GM18868 (cell line): ENCODE measurements around the gene ATP12A.

ENCODE experiments used
- ATAC-seq: cut with Tn5 transposase; IDR thresholded peaks from one replicate; pipeline ENCODE4 v1.9.1; 2021; ENCODE audit warnings: mild to moderate bottlenecking, moderate library complexity; ENCODE audit not compliant: unreplicated experiment

The ATP12A gene

GRCh38 chr13:24680258-24680920 is at the start of gene ATP12A:
TSS of gene ATP12A (plus strand) at chr13:24680408. CDS start at chr13:24680744, 336 bp downstream.
- ATAC-seq: no peak

GRCh38 chr13:24630851-24631620 is 49.2 kb upstream of the ATP12A start:
- ATAC-seq: no peak

GRCh38 chr13:24631922-24632321 is 48.3 kb upstream of the ATP12A start:
- ATAC-seq: no peak

DNA sequence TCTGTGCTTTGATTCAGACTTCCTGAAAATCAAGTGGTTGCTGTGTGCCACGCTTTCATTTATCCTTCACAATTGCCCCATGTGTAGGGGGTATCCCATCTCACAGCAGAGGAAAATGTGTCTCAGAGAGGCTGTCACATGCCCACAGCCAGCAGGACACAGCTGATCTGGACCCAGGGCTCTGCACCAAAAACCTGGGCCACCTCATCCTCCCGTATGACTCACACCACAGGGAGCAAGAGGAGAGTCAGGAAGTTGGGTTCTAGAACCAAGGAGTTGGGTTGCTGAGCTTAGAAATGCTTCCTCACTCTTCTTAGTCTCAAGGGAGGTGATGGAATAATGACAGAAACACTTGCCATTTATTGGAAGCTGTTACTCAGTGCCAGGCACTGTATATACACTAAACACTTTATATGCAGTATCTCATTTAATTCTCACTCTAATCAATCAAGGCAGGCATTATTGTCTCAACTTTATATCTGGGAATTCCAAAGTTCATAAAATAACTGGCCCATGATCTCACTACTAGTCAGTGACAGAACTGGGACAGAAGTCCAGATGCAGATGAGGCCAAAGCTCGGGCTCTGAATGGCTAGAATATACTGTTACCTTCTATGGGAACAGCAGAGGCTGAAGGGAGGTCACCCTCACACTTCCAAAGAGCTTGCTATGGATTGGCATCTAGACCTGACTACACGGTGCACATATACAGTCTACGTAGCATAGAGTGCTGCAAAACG is 47.7 kb upstream of the ATP12A start:
- no peak for ATAC-seq

- ATAC-seq: no peak
Observed at GRCh38 chr13:24636776-24637175, 43.4 kb upstream of the ATP12A start.

DNA sequence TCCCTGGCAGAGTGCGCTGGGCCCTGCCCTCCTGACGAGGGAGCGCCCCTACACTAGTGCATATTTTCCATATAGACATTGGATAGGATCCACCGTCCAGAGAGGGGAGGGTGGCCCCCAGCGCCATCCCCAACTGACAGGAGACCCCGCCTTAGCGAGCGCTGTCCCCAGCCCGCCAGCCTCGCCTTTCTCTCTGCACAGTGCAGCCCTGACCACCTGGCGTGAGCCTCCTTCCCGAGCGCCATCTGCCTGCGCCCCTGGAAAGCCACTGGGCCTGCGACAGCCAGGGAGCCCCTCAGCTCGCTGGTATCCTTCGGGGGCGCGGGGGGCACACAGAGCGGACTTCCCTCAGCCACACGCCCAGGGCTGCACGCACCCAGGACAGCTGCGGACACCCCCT is 42.1 kb upstream of the ATP12A start:
- ATAC-seq: no peak

GRCh38 chr13:24640752-24641151 is 39.5 kb upstream of the ATP12A start:
- no peak for ATAC-seq

DNA sequence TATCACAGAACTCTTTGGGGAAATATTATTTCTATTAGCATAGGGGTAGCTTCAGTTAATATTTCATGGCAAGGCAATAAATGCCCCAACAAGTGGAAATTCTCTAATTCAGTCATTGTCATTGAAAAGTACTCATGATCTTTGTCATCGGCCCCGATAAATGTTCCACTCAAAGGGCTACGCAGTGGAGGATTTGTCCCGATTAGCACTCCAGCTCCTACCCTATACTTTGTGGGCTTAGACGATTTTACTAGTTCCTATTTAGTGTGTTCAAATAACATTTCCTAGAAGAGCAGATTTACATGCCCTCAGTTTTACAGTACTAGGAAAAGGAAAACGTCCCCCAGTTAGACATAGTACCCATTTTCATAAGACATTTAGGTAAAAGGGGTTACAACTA is 38.0 kb upstream of the ATP12A start:
- no peak for ATAC-seq

DNA sequence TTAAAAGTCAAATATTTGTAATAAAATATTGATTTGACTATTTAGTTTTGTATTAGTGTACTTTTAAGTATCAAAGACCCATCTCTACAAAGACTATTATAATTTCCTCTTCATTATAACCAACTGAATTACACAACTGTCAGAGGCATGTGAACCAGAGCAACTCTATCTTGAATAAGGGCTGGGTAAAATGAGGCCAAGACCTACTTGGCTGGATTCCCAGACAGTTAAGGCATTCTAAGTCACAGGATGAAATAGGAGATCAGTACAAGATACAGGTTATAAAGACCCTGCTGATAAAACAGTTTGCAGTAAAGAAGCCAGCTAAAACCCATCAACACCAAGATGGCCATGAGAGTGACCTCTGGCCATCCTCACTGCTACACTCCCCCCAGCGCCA is 36.2 kb upstream of the ATP12A start:
- ATAC-seq: no peak

DNA sequence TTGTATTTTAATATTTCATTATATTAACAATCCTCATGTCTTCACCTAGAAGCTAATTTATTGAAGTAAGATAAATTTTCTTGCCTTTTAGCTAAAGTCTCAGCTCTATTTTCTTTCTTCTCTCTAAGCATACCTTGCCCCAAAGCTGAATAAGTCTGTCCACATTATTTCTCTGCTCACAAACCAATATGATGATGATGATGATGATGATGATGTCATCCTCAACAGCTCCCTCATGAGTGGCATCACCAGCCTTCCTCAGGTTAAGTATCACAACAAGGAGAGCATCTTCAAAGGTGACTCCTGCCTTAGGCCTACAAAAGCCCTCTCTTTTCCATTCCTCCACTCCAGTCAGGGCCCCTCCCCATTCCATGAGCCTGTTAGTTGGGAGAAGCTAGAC is 31.9 kb upstream of the ATP12A start:
- ATAC-seq: no peak

DNA sequence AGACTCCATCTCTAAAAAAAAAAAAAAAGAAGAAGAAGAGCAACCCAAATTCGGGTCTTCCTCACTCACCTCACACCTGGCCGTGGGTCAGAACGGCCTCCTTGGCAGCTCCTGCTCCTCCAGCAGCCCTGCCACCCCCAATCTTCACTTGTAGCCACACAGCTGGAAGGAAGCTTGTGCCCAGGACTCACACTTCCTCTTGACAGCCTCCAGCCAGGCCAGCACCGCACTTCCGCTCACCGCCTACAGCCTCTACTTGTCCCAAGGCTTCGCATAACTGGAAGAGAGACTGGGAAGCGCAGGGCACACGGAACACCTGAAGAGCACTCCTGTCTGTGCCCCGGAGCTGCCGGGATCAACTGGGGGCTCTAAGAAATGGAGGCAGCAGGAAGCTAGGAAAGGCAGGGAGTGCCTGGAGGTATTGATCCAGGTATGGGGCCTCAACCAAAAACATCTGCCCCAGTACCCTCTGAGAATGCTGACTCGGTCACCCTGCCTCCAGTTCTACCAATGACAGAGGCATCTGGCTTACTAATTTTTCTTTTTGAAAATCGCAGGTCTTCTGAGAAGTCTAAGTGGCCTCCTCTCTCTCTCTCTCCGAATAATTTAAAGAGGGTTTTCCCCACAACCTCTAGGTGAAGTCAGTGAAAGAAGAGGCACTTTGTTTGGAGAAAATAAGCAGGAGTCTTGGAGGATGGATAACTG is 31.1 kb upstream of the ATP12A start:
- no peak for ATAC-seq

DNA sequence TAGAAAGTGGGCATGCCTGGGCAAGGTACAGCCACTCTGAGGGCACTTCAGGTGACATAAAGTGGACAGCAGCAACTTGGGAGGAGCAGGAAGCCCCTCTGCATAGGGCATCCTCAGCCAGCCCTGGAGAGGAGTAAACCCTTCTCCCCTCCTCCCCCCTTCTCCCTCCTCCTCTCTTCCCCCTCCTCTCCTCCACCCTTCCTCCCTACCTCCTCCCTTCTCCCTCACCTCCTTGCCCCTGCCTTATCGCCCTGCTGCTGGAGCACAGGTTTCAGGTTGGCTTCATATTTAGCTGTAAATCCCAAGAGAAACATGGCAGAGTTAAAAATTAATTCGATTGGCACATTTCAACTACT is 30.5 kb upstream of the ATP12A start:
- ATAC-seq: no peak

DNA sequence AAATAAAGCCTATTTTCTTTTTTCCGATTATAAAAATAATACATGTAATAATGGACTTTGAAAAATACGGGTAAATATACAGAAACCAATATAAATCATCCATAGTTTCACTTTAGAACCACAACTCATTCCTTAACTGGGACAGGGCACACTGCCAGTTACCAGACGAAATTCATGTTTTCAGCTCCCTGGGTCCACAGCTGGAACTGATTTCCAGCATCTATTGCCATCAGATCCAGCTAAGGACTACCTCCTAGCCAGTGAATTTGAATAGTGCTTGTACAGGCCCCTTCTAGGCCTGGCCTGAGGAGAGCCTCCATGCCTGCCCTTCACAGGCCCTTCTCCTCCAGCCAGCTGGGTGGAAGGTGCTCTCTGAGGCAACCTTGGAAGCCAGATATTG is 30.0 kb upstream of the ATP12A start:
- no peak for ATAC-seq

GRCh38 chr13:24651718-24652345 is 28.4 kb upstream of the ATP12A start:
- no peak for ATAC-seq

DNA sequence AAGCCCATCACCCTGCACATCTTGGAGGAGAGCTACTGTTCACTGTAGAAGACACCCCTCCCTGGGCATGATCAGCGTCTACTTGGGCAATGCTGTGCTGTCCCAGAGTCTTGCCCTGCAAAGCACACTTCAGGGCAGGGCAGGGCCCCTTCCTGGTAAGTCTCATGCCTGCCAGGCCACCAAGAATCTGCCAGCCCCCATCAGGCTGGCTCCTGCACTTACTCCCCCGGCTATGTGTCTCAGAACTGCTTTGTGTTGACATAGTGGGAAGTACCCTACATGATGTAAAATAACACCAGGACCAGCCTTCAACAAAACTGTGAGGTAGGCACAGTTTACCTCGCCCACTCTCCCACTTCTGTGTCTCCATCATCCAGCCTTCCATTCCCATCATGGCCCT is 27.8 kb upstream of the ATP12A start:
- ATAC-seq: no peak

GRCh38 chr13:24654741-24655140 is 25.5 kb upstream of the ATP12A start:
- ATAC-seq: no peak

- ATAC-seq: no peak
Observed at GRCh38 chr13:24659239-24659638, 21.0 kb upstream of the ATP12A start.

DNA sequence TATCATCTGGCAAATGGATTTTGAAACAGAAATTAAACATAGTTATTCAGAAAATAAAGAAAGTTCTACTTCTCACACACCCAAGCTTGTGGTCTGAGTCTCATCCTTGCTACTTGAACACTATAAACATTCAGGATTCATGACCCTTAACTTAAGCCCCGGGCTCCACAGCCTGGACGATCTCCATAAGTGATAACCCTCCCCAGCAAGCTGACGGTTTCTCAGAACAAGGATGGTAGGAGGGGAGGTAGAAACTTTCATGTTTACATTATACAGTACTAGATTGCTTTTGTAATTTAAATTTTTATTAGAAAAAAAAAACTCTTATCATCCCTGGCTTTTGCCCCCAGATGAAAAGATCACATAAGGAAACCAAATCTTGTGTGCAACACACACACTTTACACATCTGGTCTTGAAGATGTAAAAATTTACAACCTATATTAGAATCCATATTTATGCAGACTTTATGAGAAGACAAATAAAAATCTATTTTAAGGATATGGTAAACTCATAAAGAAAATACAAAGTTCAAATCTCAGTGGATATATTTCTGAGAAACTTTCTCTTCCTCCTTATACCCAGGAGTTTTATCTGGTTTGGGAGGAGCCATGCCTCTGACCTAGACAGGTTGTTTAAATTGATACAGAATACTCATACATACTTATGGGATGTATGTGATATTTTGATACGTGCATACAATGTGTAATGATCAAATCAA is 20.0 kb upstream of the ATP12A start:
- no peak for ATAC-seq

DNA sequence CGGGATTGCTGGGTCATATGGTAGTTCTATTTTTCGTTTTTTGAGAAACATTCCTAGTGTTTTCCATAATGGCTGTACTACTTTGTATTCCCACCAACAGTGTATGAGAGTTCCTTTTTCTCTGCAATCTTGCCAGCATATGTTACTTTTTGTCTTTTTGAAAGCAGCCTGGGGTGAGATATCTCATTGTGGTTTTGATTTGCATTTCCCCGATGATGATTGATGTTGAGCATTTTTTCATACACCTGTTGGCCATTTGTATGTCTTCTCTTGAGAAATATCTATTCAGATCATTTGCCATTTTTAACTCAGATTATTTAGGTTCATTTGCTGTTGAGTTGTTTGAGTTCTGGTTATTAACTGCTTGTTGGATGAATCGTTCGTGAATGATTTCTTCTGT is 18.5 kb upstream of the ATP12A start:
- ATAC-seq: no peak
